Activated naive CD4-positive, alpha-beta T cell treated with anti-CD3 and anti-CD28 coated beads, Interleukin-2, amount 10 ng/mL, durations not matched to agents 7 days and 5 days (primary cell): ENCODE data around the gene TBPL1.

Experiments used
- CTCF ChIA-PET: fragments of 350-600 bp; sonication (Branson Sonifier 250); formaldehyde crosslinking; loops from one replicate; lab custom pipeline; 2021; ENCODE audit warnings: antibody characterized with exemption; lab: Charles Lee
- DNase-seq: peaks from one replicate; pipeline ENCODE4 v3.0.0-alpha.2; 2020
- H3K27ac Mint-ChIP-seq: one replicate; pipeline ENCODE4 v1.8.0; 2021; ENCODE audit warnings: mild to moderate bottlenecking, moderate library complexity, mixed read lengths
- H3K27me3 Mint-ChIP-seq: one replicate; pipeline ENCODE4 v1.8.0; 2021; ENCODE audit warnings: mild to moderate bottlenecking, mixed read lengths
- H3K36me3 Mint-ChIP-seq: one replicate; pipeline ENCODE4 v1.8.0; 2021; ENCODE audit warnings: mixed read lengths
- H3K4me1 Mint-ChIP-seq: one replicate; pipeline ENCODE4 v1.8.0; 2021; ENCODE audit warnings: mixed read lengths
- H3K4me3 Mint-ChIP-seq: one replicate; pipeline ENCODE4 v1.8.0; 2021; ENCODE audit warnings: mild to moderate bottlenecking, moderate library complexity, mixed read lengths
- H3K9me3 Mint-ChIP-seq: one replicate; pipeline ENCODE4 v1.8.0; 2021; ENCODE audit warnings: mixed read lengths

Gene TBPL1

GRCh38 chr6:134015719-134016557, 62.9 kb downstream of the TBPL1 start:
- H3K4me1 Mint-ChIP-seq: no peaks in the 10 kb centered on the region
- H3K9me3 Mint-ChIP-seq: no peaks in the 10 kb centered on the region
- peaks cover 6% of the 10 kb centered on the region for H3K27me3 Mint-ChIP-seq
- H3K27ac Mint-ChIP-seq: no peak overlapping the region
- H3K36me3 Mint-ChIP-seq: no peaks in the 10 kb centered on the region
- H3K4me3 Mint-ChIP-seq: no peak overlapping the region
- DNase-seq: no peak
- CTCF ChIA-PET: interaction anchor here (1.5 kb wide), 1 partner anchor 89 kb away, joined by 3 read pairs; no protein-coding TSS in a partner anchor

- no peaks in the 10 kb centered on the region for H3K9me3 Mint-ChIP-seq
- no peak for DNase-seq
- H3K36me3 Mint-ChIP-seq: no peaks in the 10 kb centered on the region
- H3K27me3 Mint-ChIP-seq: peaks cover 5% of the 10 kb centered on the region
- CTCF ChIA-PET: interaction anchor here (1.5 kb wide), 1 partner anchor 89 kb away, joined by 3 read pairs; no protein-coding TSS in a partner anchor
- H3K4me3 Mint-ChIP-seq: no peak overlapping the region
- no peaks in the 10 kb centered on the region for H3K4me1 Mint-ChIP-seq
- no peak overlapping the region for H3K27ac Mint-ChIP-seq
Measured at GRCh38 chr6:134016558-134016814, 63.5 kb downstream of the TBPL1 start.

GRCh38 chr6:134020071-134020470, 67.0 kb downstream of the TBPL1 start:
- Mint-ChIP-seq H3K9me3 (no peaks in the 10 kb centered on the region), H3K27ac (no peak overlapping the region), H3K4me1 (peaks cover 4% of the 10 kb centered on the region), H3K36me3 (no peaks in the 10 kb centered on the region), H3K27me3 (peaks cover 3% of the 10 kb centered on the region), H3K4me3 (no peak overlapping the region)
- CTCF ChIA-PET: no interaction called here
- DNase-seq: no peak

GRCh38 chr6:134020543-134020942, 67.5 kb downstream of the TBPL1 start:
- no peaks in the 10 kb centered on the region for H3K36me3 Mint-ChIP-seq
- H3K27me3 Mint-ChIP-seq: peaks cover 3% of the 10 kb centered on the region
- H3K4me3 Mint-ChIP-seq: no peak overlapping the region
- H3K9me3 Mint-ChIP-seq: no peaks in the 10 kb centered on the region
- DNase-seq: no peak
- H3K4me1 Mint-ChIP-seq: peaks cover 4% of the 10 kb centered on the region
- H3K27ac Mint-ChIP-seq: no peak overlapping the region
- CTCF ChIA-PET: no interaction called here

- Mint-ChIP-seq H3K36me3 (no peaks in the 10 kb centered on the region), H3K4me1 (peaks cover 4% of the 10 kb centered on the region), H3K27me3 (peaks cover 3% of the 10 kb centered on the region), H3K9me3 (no peaks in the 10 kb centered on the region), H3K27ac (no peak overlapping the region), H3K4me3 (no peak overlapping the region)
- DNase-seq: no peak
- CTCF ChIA-PET: no interaction called here
Measured at GRCh38 chr6:134020968-134021367, 67.9 kb downstream of the TBPL1 start.

- H3K9me3 Mint-ChIP-seq: no peaks in the 10 kb centered on the region
- H3K4me3 Mint-ChIP-seq: no peak overlapping the region
- peaks cover 4% of the 10 kb centered on the region for H3K4me1 Mint-ChIP-seq
- H3K27ac Mint-ChIP-seq: no peak overlapping the region
- CTCF ChIA-PET: no interaction called here
- no peaks in the 10 kb centered on the region for H3K36me3 Mint-ChIP-seq
- H3K27me3 Mint-ChIP-seq: peaks cover 3% of the 10 kb centered on the region
- no peak for DNase-seq
Measured at GRCh38 chr6:134021396-134022122, 68.5 kb downstream of the TBPL1 start.

- H3K27me3 Mint-ChIP-seq: peaks cover 3% of the 10 kb centered on the region
- H3K4me3 Mint-ChIP-seq: no peak overlapping the region
- no peak for DNase-seq
- H3K27ac Mint-ChIP-seq: no peak overlapping the region
- peaks cover 4% of the 10 kb centered on the region for H3K4me1 Mint-ChIP-seq
- H3K36me3 Mint-ChIP-seq: no peaks in the 10 kb centered on the region
- no peaks in the 10 kb centered on the region for H3K9me3 Mint-ChIP-seq
- CTCF ChIA-PET: interaction anchor here (1.3 kb wide), 1 partner anchor 74 kb away, joined by 3 read pairs; no protein-coding TSS in a partner anchor
Measured at GRCh38 chr6:134022650-134023049, 69.6 kb downstream of the TBPL1 start.

GRCh38 chr6:134026597-134026996, 73.6 kb downstream of the TBPL1 start:
- Mint-ChIP-seq H3K36me3 (no peaks in the 10 kb centered on the region), H3K27ac (no peak overlapping the region), H3K4me1 (peaks cover 3% of the 10 kb centered on the region), H3K27me3 (peaks cover 3% of the 10 kb centered on the region), H3K4me3 (no peak overlapping the region), H3K9me3 (no peaks in the 10 kb centered on the region)
- DNase-seq: no peak
- CTCF ChIA-PET: no interaction called here

- H3K27me3 Mint-ChIP-seq: peaks cover 2% of the 10 kb centered on the region
- H3K4me1 Mint-ChIP-seq: no peaks in the 10 kb centered on the region
- H3K36me3 Mint-ChIP-seq: no peaks in the 10 kb centered on the region
- H3K27ac Mint-ChIP-seq: no peak overlapping the region
- no peak overlapping the region for H3K4me3 Mint-ChIP-seq
- no peaks in the 10 kb centered on the region for H3K9me3 Mint-ChIP-seq
- DNase-seq: no peak
- CTCF ChIA-PET: interaction anchor here (1.0 kb wide), 1 partner anchor 55 kb away, joined by 3 read pairs; no protein-coding TSS in a partner anchor
Measured at GRCh38 chr6:134028438-134028837, 75.4 kb downstream of the TBPL1 start.

- DNase-seq: no peak
- H3K9me3 Mint-ChIP-seq: no peaks in the 10 kb centered on the region
- peaks cover 8% of the 10 kb centered on the region for H3K4me1 Mint-ChIP-seq
- H3K36me3 Mint-ChIP-seq: no peaks in the 10 kb centered on the region
- peaks cover 8% of the 10 kb centered on the region for H3K27me3 Mint-ChIP-seq
- CTCF ChIA-PET: interaction anchor here (1.0 kb wide), 1 partner anchor 56 kb away, joined by 3 read pairs; no protein-coding TSS in a partner anchor
- H3K27ac Mint-ChIP-seq: no peak overlapping the region
- no peak overlapping the region for H3K4me3 Mint-ChIP-seq
Measured at GRCh38 chr6:134029495-134030455, 76.8 kb downstream of the TBPL1 start.

GRCh38 chr6:134031696-134032255, 78.8 kb downstream of the TBPL1 start:
- peaks cover 12% of the 10 kb centered on the region for H3K27me3 Mint-ChIP-seq
- no peak overlapping the region for H3K4me3 Mint-ChIP-seq
- no peak for DNase-seq
- peaks cover 2% of the 10 kb centered on the region for H3K36me3 Mint-ChIP-seq
- no peak overlapping the region for H3K27ac Mint-ChIP-seq
- CTCF ChIA-PET: interaction anchor here (0.8 kb wide), 1 partner anchor 15 kb away, joined by 3 read pairs; no protein-coding TSS in a partner anchor
- peaks cover 22% of the 10 kb centered on the region for H3K4me1 Mint-ChIP-seq
- H3K9me3 Mint-ChIP-seq: no peaks in the 10 kb centered on the region

GRCh38 chr6:134034478-134034877, 81.5 kb downstream of the TBPL1 start:
- Mint-ChIP-seq H3K4me3 (no peak overlapping the region), H3K4me1 (peaks cover 24% of the 10 kb centered on the region), H3K27ac (no peak overlapping the region), H3K27me3 (peaks cover 12% of the 10 kb centered on the region), H3K36me3 (peaks cover 2% of the 10 kb centered on the region), H3K9me3 (no peaks in the 10 kb centered on the region)
- CTCF ChIA-PET: interaction anchor here (1.5 kb wide), 1 partner anchor 23 kb away, joined by 4 read pairs; no protein-coding TSS in a partner anchor
- peak; percentile 37 for DNase-seq

- H3K9me3 Mint-ChIP-seq: no peaks in the 10 kb centered on the region
- H3K27me3 Mint-ChIP-seq: peaks cover 12% of the 10 kb centered on the region
- H3K4me3 Mint-ChIP-seq: no peak overlapping the region
- peaks cover 2% of the 10 kb centered on the region for H3K36me3 Mint-ChIP-seq
- CTCF ChIA-PET: interaction anchor here (1.1 to 1.5 kb wide), 2 partner anchors 22 to 28 kb away, joined by 4 to 5 read pairs; no protein-coding TSS in a partner anchor
- H3K27ac Mint-ChIP-seq: no peak overlapping the region
- peaks cover 24% of the 10 kb centered on the region for H3K4me1 Mint-ChIP-seq
- DNase-seq: no peak
Measured at GRCh38 chr6:134034961-134035822, 82.2 kb downstream of the TBPL1 start.
